OCI-LY7 (cell line): ENCODE measurements around the gene NTRK3. TPM values are rescaled to one million over a fixed set of nuclear protein-coding genes. Genes with fewer than 3 reads are reported as not detected.

Experiments
- BruUV-seq: library from RNA; stranded (reverse); fragments of 400-500 nt; replicated peaks from 2 replicates; lab custom pipeline; 2021; lab: Mats Ljungman, UMichigan
- CTCF ChIA-PET: fragments of 300-600 bp; sonication (Branson Sonifier 250); formaldehyde crosslinking; loops from one replicate; lab custom pipeline; 2022; ENCODE audit warnings: antibody characterized with exemption; ENCODE audit not compliant: unreplicated experiment; lab: Charles Lee
- POLR2A ChIA-PET: fragments of 300-600 bp; sonication (Branson Sonifier 250); formaldehyde crosslinking; loops from one replicate; lab custom pipeline; 2022; ENCODE audit warnings: antibody characterized with exemption; lab: Charles Lee
- DNase-seq: peaks from one replicate; pipeline ENCODE4 v3.0.0-alpha.2; 2015; ENCODE audit warnings: low spot score
- H2AFZ ChIP-seq: fragments of 200-600 bp; sonication (generic), shearing (Covaris generic); 2 replicates; pipeline ENCODE4 v1.6.1; 2014; ENCODE audit warnings: mild to moderate bottlenecking, antibody characterized with exemption, low read length, moderate library complexity
- H3K27ac ChIP-seq: fragments of 200-600 bp; sonication (generic); 2 replicates; pipeline ENCODE4 v1.5.1; 2014; ENCODE audit warnings: mixed run types, low read depth, mild to moderate bottlenecking, moderate library complexity, low read length, inconsistent platforms; ENCODE audit not compliant: poor library complexity, severe bottlenecking
- H3K36me3 ChIP-seq: fragments of 200-600 bp; sonication (generic); 2 replicates; pipeline ENCODE4 v1.6.1; 2014; ENCODE audit warnings: mild to moderate bottlenecking, antibody characterized with exemption, low read length, moderate library complexity, mixed read lengths; ENCODE audit not compliant: insufficient read depth
- H3K4me1 ChIP-seq: fragments of 200-600 bp; sonication (generic); 2 replicates; pipeline ENCODE4 v1.5.1; 2014; ENCODE audit warnings: mild to moderate bottlenecking, low read length; ENCODE audit not compliant: insufficient read depth, poor library complexity, severe bottlenecking
- H3K4me2 ChIP-seq: fragments of 200-600 bp; sonication (generic); 2 replicates; pipeline ENCODE4 v1.6.1; 2014; ENCODE audit warnings: mild to moderate bottlenecking, low read length
- H3K4me3 ChIP-seq: fragments of 200-600 bp; sonication (generic); 2 replicates; pipeline ENCODE4 v1.5.1; 2014; ENCODE audit warnings: mild to moderate bottlenecking, low read depth, low read length; ENCODE audit not compliant: poor library complexity, severe bottlenecking
- H3K79me2 ChIP-seq: fragments of 200-600 bp; sonication (generic); 2 replicates; pipeline ENCODE4 v1.6.1; 2016; ENCODE audit warnings: low read depth, mild to moderate bottlenecking, low read length, moderate library complexity, mixed read lengths; ENCODE audit not compliant: insufficient read depth
- H3K9me2 ChIP-seq: fragments of 200-600 bp; sonication (generic); 2 replicates; pipeline ENCODE4 v1.6.1; 2016; ENCODE audit warnings: mild to moderate bottlenecking, low read length, mixed read lengths; ENCODE audit not compliant: insufficient read depth
- H3K9me3 ChIP-seq: fragments of 200-600 bp; sonication (generic); 2 replicates; pipeline ENCODE4 v1.6.1; 2014; ENCODE audit warnings: mild to moderate bottlenecking, mixed run types, low read length, mixed read lengths
- H4K20me1 ChIP-seq: fragments of 200-600 bp; sonication (generic); 2 replicates; pipeline ENCODE4 v1.6.1; 2014; ENCODE audit warnings: mild to moderate bottlenecking, antibody characterized with exemption, low read length, moderate library complexity, mixed read lengths; ENCODE audit not compliant: insufficient read depth
- EZH2phosphoT487 ChIP-seq: fragments of 200-600 bp; sonication (generic); IDR thresholded peaks from 2 replicates; pipeline ENCODE4 v1.6.1; 2018; ENCODE audit warnings: low read depth, borderline replicate concordance, mild to moderate bottlenecking, mixed run types, antibody characterized with exemption, low read length, moderate library complexity, mixed read lengths
- intact Hi-C: fragments of 100-400 bp; cut with micrococcal nuclease; formaldehyde crosslinking; loops from one replicate; pipeline ENCODE4 v1.10.0; 2022; ENCODE audit not compliant: unreplicated experiment
- total RNA-seq, 2 experiments: library from RNA; depleted of rRNA in 1 of 2; stranded (reverse); fragments of >200 nt in 1 of 2; shearing (Covaris generic) in 1 of 2; gene quantifications; 2 replicates each; pipeline ENCODE4 v1.2.3, GENCODE V29; 2014 to 2022
- TF ChIP-seq, protein P1 (sequence below): fragments of 200-600 bp; sonication (generic); conservative IDR thresholded peaks from 2 replicates; pipeline ENCODE4 v1.5.1; 2014; ENCODE audit warnings: mild to moderate bottlenecking, antibody characterized with exemption, low read length, moderate library complexity, mixed read lengths

The NTRK3 gene
- total RNA-seq, 2 experiments from 2014 or later = 0.50 to 2.5 TPM

DNA sequence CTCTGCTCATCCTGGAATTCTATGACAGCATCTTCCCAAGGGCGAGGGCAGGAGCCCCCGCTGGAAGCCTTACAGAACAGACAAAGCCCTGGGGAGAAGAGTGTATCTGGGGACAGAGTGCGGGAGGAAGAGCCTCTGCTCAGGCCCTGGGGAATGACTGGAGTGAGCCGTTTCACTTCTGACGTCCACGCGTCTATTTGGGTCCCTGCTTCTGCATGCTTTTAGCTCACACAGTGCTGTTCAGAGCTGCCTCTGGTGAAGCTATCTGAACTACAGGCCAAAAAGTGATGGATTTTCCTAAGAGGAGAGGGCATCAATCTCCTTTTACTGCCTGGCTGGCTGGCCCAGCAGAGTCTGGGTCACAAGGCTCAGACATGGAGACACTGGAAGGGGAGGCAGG lies 311.8 kb downstream of the NTRK3 start:
- Histone ChIP-seq H3K79me2 (no peaks in the 10 kb centered on the region), H3K27ac (no peak overlapping the region), H3K4me1 (no peaks in the 10 kb centered on the region), H3K36me3 (no peaks in the 10 kb centered on the region), H3K9me3 (no peaks in the 10 kb centered on the region), H3K4me3 (no peak overlapping the region), H3K9me2 (no peaks in the 10 kb centered on the region), H3K4me2 (no peak overlapping the region), H4K20me1 (no peaks in the 10 kb centered on the region), H2AFZ (no peak overlapping the region)
- intact Hi-C loops = no loop called here
- no TSS peak for BruUV-seq
- CTCF ChIA-PET = no interaction called here
- POLR2A ChIA-PET = no interaction called here
- no peak for DNase-seq
- TF ChIP-seq, protein P1, sequence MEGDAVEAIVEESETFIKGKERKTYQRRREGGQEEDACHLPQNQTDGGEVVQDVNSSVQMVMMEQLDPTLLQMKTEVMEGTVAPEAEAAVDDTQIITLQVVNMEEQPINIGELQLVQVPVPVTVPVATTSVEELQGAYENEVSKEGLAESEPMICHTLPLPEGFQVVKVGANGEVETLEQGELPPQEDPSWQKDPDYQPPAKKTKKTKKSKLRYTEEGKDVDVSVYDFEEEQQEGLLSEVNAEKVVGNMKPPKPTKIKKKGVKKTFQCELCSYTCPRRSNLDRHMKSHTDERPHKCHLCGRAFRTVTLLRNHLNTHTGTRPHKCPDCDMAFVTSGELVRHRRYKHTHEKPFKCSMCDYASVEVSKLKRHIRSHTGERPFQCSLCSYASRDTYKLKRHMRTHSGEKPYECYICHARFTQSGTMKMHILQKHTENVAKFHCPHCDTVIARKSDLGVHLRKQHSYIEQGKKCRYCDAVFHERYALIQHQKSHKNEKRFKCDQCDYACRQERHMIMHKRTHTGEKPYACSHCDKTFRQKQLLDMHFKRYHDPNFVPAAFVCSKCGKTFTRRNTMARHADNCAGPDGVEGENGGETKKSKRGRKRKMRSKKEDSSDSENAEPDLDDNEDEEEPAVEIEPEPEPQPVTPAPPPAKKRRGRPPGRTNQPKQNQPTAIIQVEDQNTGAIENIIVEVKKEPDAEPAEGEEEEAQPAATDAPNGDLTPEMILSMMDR = no peak
- TF ChIP-seq EZH2phosphoT487 = no peak

GRCh38 chr15:87944050-87944449 lies 312.5 kb downstream of the NTRK3 start:
- no peaks in the 10 kb centered on the region for H3K79me2 ChIP-seq
- no peak overlapping the region for H2AFZ ChIP-seq
- BruUV-seq = no TSS peak
- no peak overlapping the region for H3K27ac ChIP-seq
- H3K4me2 ChIP-seq = no peak overlapping the region
- H3K4me3 ChIP-seq = no peak overlapping the region
- H3K9me2 ChIP-seq = no peaks in the 10 kb centered on the region
- no peaks in the 10 kb centered on the region for H3K36me3 ChIP-seq
- DNase-seq = no peak
- intact Hi-C loops = no loop called here
- CTCF ChIA-PET = no interaction called here
- POLR2A ChIA-PET = no interaction called here
- no peak for TF ChIP-seq EZH2phosphoT487
- TF ChIP-seq, protein P1 = no peak
- H3K4me1 ChIP-seq = no peaks in the 10 kb centered on the region
- H4K20me1 ChIP-seq = no peaks in the 10 kb centered on the region
- no peaks in the 10 kb centered on the region for H3K9me3 ChIP-seq

DNA sequence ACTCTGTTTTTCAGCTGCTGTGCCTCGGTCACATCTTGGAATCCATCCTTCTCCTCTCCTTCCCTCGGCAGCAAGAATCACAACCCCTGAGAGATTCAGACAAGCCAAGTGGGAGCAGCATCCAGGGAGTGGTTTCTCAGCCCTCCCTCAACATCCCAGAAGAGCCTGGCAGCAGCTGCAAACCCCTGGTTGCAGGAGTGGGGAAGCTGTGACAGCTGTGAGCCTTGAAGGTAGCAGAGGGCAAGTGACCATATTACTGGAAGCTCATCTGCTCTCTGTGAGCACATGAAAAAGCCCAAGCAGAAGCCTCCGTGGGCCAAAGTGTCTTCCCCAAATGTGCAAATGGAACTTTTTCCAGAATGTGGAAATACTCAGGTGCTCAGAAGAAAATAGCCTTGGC lies 312.9 kb downstream of the NTRK3 start:
- no peaks in the 10 kb centered on the region for H3K4me1 ChIP-seq
- no peak overlapping the region for H3K4me2 ChIP-seq
- TF ChIP-seq, protein P1 = no peak
- TF ChIP-seq EZH2phosphoT487 = no peak
- H3K4me3 ChIP-seq = no peak overlapping the region
- H3K36me3 ChIP-seq = no peaks in the 10 kb centered on the region
- ChIA-PET POLR2A (no interaction called here), CTCF (no interaction called here)
- H3K9me2 ChIP-seq = no peaks in the 10 kb centered on the region
- DNase-seq = no peak
- no peaks in the 10 kb centered on the region for H3K9me3 ChIP-seq
- no TSS peak for BruUV-seq
- no peak overlapping the region for H3K27ac ChIP-seq
- H2AFZ ChIP-seq = no peak overlapping the region
- H3K79me2 ChIP-seq = no peaks in the 10 kb centered on the region
- intact Hi-C loops = no loop called here
- no peaks in the 10 kb centered on the region for H4K20me1 ChIP-seq
